HepG2 (cell line): ENCODE results near the gene PRRC2A. TPM values are rescaled to one million over a fixed set of nuclear protein-coding genes. Genes with fewer than 3 reads are reported as not detected.

Experiments used
- AGO2 ChIP-seq: fragments of 200-400 bp; formaldehyde crosslinking; optimal IDR thresholded peaks from 2 replicates; pipeline ENCODE3; 2017; ENCODE audit warnings: mild to moderate bottlenecking, low read depth, low read length, moderate library complexity
- FOXJ3 ChIP-seq: sonication (generic); formaldehyde crosslinking; IDR thresholded peaks from 2 replicates; pipeline ENCODE4 v1.4.0; 2020; ENCODE audit warnings: missing genetic modification reagents, mild to moderate bottlenecking, borderline replicate concordance
- KDM2A ChIP-seq: sonication (generic); formaldehyde crosslinking; IDR thresholded peaks from 2 replicates; pipeline ENCODE4 v1.4.0; 2020; ENCODE audit warnings: low read depth, missing genetic modification reagents, borderline replicate concordance
- TBX2 ChIP-seq: sonication (generic); formaldehyde crosslinking; IDR thresholded peaks from 2 replicates; pipeline ENCODE4 v1.5.0; 2020; ENCODE audit warnings: missing genetic modification reagents, mild to moderate bottlenecking, borderline replicate concordance
- ZC3H13 ChIP-seq: sonication (generic); formaldehyde crosslinking; IDR thresholded peaks from 2 replicates; pipeline ENCODE4 v1.8.1; 2023; ENCODE audit warnings: mild to moderate bottlenecking, missing genetic modification reagents, moderate library complexity
- ZNF160 ChIP-seq: sonication (generic); formaldehyde crosslinking; IDR thresholded peaks from 2 replicates; pipeline ENCODE4 v1.8.0; 2022; ENCODE audit warnings: mild to moderate bottlenecking, inconsistent platforms, missing genetic modification reagents
- ZNF20 ChIP-seq: sonication (generic); formaldehyde crosslinking; IDR thresholded peaks from 2 replicates; pipeline ENCODE4 v1.4.0; 2020; ENCODE audit warnings: mild to moderate bottlenecking, moderate library complexity, missing genetic modification reagents
- ZNF333 ChIP-seq: sonication (generic); formaldehyde crosslinking; IDR thresholded peaks from 2 replicates; pipeline ENCODE4 v1.4.0; 2020; ENCODE audit warnings: mild to moderate bottlenecking, missing genetic modification reagents, borderline replicate concordance
- ZNF441 ChIP-seq: sonication (generic); formaldehyde crosslinking; IDR thresholded peaks from 2 replicates; pipeline ENCODE4 v1.7.0; 2021; ENCODE audit warnings: missing genetic modification reagents, borderline replicate concordance
- ZNF547 ChIP-seq: sonication (generic); formaldehyde crosslinking; IDR thresholded peaks from 2 replicates; pipeline ENCODE4 v1.5.1; 2020; ENCODE audit warnings: mild to moderate bottlenecking, missing genetic modification reagents
- polyA plus RNA-seq, 8 experiments: library from polyadenylated mRNA; depleted of rRNA in 3 of 8; stranded (reverse) in 7 of 8; unstranded in 1 of 8; fragments of >200 nt; fragmentation: Illumina TruSeq in 4 of 8; extraction: Trizol in 4 of 8; gene quantifications; 2 replicates each; pipeline versions ENCODE4 v1.2.1 to v1.2.3, GENCODE V29; 2011 to 2016; ENCODE audit warnings: low read depth in 4 of 8, missing spikeins in 1 of 8, mixed read lengths in 1 of 8; ENCODE audit not compliant: insufficient read depth in 1 of 8
- total RNA-seq, 5 experiments: library from RNA; depleted of rRNA; stranded (reverse); fragments of >200 nt; fragmentation: Illumina TruSeq; extraction: Trizol; gene quantifications; 2 replicates each; pipeline ENCODE4 v1.2.3, GENCODE V29; 2016; ENCODE audit warnings: low read depth in 1 of 5
- TF ChIP-seq, protein P1 (sequence below): sonication (generic); formaldehyde crosslinking; IDR thresholded peaks from 2 replicates; pipeline ENCODE4 v1.8.0; 2022; ENCODE audit warnings: missing genetic modification reagents, mild to moderate bottlenecking, borderline replicate concordance
- TF ChIP-seq, protein P2 (sequence below): sonication (generic); formaldehyde crosslinking; conservative IDR thresholded peaks from 2 replicates; pipeline ENCODE4 v1.8.0; 2022; ENCODE audit warnings: mild to moderate bottlenecking, moderate library complexity, missing genetic modification reagents
- TF ChIP-seq, protein P3 (sequence below), 2 experiments: fragments of 450-650 bp in 1 of 2; sonication (generic) in 1 of 2; formaldehyde crosslinking; IDR thresholded peaks; 2 replicates each; pipeline versions ENCODE4 v1.5.0 to v1.8.0; 2020 to 2022; ENCODE audit warnings: mild to moderate bottlenecking in 1 of 2, missing genetic modification reagents in 1 of 2
- TF ChIP-seq, protein P4 (sequence below): sonication (generic); formaldehyde crosslinking; IDR thresholded peaks from 2 replicates; pipeline ENCODE4 v1.5.0; 2020; ENCODE audit warnings: mild to moderate bottlenecking, missing genetic modification reagents, moderate library complexity
- TF ChIP-seq, protein P5 (sequence below): sonication (generic); formaldehyde crosslinking; conservative IDR thresholded peaks from 2 replicates; pipeline ENCODE4 v1.4.0; 2020; ENCODE audit warnings: mild to moderate bottlenecking, missing genetic modification reagents, moderate library complexity
- TF ChIP-seq, protein P6 (sequence below): IDR thresholded peaks from 2 replicates; pipeline ENCODE4 v1.6.1; 2012; ENCODE audit warnings: inconsistent platforms

The PRRC2A gene
- total and polyA plus RNA-seq, 2 of the 13 experiments (the other 11 are each of a cell fraction or from before 2014, with no cell fraction given) = 38.9 to 47.4 TPM

DNA sequence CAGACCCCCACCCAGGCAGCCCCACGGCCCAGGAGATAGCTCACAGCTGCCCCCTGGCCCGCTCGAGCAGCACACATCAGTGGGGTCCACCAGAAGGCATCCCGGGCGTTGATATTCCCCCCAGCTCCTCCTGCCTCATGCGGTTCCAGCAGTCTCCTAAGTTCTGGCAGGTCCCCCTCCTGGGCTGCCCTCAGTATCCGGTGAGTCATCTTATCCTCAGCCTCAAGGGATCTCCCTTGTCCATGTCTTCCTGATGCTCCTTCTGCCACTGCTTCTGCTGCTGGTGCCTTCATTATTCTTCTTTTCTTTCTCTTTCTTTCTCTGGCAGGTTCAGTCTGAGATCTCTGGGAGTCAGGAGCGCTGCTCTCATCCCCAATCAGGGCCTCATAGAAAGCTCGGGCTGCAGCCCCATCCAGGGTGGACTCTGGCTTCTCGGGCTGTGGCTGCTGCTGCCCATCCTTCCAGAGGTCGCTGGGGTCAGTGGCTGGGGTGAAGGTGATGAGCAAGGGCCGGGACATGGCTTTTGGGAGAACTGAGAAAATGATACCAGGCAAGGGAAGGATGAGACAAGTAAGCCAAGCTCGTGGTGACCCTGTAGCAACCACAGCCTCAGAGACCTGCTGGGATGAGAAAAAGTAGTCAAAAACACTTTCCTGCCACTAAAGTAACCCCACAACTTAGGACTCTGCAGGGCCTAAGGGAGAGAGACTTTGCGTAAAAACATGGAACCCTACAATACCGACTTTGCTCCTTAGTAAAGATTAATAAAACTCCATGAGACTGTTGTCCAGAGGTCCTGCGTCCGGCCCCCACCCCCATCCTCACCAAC is 43.7 kb downstream of the PRRC2A start (continued):
- TF ChIP-seq, protein P1, sequence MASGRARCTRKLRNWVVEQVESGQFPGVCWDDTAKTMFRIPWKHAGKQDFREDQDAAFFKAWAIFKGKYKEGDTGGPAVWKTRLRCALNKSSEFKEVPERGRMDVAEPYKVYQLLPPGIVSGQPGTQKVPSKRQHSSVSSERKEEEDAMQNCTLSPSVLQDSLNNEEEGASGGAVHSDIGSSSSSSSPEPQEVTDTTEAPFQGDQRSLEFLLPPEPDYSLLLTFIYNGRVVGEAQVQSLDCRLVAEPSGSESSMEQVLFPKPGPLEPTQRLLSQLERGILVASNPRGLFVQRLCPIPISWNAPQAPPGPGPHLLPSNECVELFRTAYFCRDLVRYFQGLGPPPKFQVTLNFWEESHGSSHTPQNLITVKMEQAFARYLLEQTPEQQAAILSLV (CRISPR knock-in tag) = no peak
- TF ChIP-seq TBX2 (CRISPR knock-in tag) = no peak
- TF ChIP-seq, protein P2, sequence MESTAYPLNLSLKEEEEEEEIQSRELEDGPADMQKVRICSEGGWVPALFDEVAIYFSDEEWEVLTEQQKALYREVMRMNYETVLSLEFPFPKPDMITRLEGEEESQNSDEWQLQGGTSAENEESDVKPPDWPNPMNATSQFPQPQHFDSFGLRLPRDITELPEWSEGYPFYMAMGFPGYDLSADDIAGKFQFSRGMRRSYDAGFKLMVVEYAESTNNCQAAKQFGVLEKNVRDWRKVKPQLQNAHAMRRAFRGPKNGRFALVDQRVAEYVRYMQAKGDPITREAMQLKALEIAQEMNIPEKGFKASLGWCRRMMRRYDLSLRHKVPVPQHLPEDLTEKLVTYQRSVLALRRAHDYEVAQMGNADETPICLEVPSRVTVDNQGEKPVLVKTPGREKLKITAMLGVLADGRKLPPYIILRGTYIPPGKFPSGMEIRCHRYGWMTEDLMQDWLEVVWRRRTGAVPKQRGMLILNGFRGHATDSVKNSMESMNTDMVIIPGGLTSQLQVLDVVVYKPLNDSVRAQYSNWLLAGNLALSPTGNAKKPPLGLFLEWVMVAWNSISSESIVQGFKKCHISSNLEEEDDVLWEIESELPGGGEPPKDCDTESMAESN (CRISPR knock-in tag) = 0 out of 2 replicates have a peak, but pooled peaks have one; percentile 38
- TF ChIP-seq, protein P3, sequence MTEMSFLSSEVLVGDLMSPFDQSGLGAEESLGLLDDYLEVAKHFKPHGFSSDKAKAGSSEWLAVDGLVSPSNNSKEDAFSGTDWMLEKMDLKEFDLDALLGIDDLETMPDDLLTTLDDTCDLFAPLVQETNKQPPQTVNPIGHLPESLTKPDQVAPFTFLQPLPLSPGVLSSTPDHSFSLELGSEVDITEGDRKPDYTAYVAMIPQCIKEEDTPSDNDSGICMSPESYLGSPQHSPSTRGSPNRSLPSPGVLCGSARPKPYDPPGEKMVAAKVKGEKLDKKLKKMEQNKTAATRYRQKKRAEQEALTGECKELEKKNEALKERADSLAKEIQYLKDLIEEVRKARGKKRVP (CRISPR knock-in tag; IDR thresholded peaks at IDR 0.05) = peak in 1 of 2 experiments; percentile 25; a peak in 1 of 4 replicates
- TF ChIP-seq ZNF20 (CRISPR knock-in tag) = no peak
- TF ChIP-seq ZNF441 (CRISPR knock-in tag) = peak; percentile 56; the same call in 1 of the 2 replicates
- TF ChIP-seq ZNF547 (CRISPR knock-in tag) = peak; percentile 23; the same call in 1 of the 2 replicates
- TF ChIP-seq, protein P4, sequence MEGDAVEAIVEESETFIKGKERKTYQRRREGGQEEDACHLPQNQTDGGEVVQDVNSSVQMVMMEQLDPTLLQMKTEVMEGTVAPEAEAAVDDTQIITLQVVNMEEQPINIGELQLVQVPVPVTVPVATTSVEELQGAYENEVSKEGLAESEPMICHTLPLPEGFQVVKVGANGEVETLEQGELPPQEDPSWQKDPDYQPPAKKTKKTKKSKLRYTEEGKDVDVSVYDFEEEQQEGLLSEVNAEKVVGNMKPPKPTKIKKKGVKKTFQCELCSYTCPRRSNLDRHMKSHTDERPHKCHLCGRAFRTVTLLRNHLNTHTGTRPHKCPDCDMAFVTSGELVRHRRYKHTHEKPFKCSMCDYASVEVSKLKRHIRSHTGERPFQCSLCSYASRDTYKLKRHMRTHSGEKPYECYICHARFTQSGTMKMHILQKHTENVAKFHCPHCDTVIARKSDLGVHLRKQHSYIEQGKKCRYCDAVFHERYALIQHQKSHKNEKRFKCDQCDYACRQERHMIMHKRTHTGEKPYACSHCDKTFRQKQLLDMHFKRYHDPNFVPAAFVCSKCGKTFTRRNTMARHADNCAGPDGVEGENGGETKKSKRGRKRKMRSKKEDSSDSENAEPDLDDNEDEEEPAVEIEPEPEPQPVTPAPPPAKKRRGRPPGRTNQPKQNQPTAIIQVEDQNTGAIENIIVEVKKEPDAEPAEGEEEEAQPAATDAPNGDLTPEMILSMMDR = peak; percentile 46
- TF ChIP-seq, protein P5, sequence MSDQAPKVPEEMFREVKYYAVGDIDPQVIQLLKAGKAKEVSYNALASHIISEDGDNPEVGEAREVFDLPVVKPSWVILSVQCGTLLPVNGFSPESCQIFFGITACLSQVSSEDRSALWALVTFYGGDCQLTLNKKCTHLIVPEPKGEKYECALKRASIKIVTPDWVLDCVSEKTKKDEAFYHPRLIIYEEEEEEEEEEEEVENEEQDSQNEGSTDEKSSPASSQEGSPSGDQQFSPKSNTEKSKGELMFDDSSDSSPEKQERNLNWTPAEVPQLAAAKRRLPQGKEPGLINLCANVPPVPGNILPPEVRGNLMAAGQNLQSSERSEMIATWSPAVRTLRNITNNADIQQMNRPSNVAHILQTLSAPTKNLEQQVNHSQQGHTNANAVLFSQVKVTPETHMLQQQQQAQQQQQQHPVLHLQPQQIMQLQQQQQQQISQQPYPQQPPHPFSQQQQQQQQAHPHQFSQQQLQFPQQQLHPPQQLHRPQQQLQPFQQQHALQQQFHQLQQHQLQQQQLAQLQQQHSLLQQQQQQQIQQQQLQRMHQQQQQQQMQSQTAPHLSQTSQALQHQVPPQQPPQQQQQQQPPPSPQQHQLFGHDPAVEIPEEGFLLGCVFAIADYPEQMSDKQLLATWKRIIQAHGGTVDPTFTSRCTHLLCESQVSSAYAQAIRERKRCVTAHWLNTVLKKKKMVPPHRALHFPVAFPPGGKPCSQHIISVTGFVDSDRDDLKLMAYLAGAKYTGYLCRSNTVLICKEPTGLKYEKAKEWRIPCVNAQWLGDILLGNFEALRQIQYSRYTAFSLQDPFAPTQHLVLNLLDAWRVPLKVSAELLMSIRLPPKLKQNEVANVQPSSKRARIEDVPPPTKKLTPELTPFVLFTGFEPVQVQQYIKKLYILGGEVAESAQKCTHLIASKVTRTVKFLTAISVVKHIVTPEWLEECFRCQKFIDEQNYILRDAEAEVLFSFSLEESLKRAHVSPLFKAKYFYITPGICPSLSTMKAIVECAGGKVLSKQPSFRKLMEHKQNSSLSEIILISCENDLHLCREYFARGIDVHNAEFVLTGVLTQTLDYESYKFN (CRISPR knock-in tag) = peak; percentile 42; the same call in 1 of the 2 replicates
- TF ChIP-seq ZNF160 (CRISPR knock-in tag) = 0 out of 2 replicates have a peak, but pooled peaks have one; percentile 32
- peak; percentile 59; the same call in 1 of the 2 replicates for TF ChIP-seq ZC3H13
- TF ChIP-seq KDM2A = peak; percentile 42; the same call in 1 of the 2 replicates
- TF ChIP-seq ZNF333 (CRISPR knock-in tag) = 0 out of 2 replicates have a peak, but pooled peaks have one; percentile 40
- 0 out of 2 replicates have a peak, but pooled peaks have one; percentile 2 for TF ChIP-seq FOXJ3
- peak; percentile 81 for TF ChIP-seq AGO2
- TF ChIP-seq, protein P6, sequence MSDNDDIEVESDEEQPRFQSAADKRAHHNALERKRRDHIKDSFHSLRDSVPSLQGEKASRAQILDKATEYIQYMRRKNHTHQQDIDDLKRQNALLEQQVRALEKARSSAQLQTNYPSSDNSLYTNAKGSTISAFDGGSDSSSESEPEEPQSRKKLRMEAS = 0 out of 2 replicates have a peak, but pooled peaks have one; percentile 12
